ENCODE results near the gene PLAAT4. TPM values are rescaled to one million over a fixed set of nuclear protein-coding genes. Genes with fewer than 3 reads are reported as not detected.
"Not testable (repeated sequence)": the region's sequence is repeated elsewhere in the genome, so short reads cannot be mapped to it uniquely, and the experiment has no call there.

Gene PLAAT4
- total and polyA plus RNA-seq, 4 experiments from 2014 or later = 152 to 416 (median 277) TPM

DNA sequence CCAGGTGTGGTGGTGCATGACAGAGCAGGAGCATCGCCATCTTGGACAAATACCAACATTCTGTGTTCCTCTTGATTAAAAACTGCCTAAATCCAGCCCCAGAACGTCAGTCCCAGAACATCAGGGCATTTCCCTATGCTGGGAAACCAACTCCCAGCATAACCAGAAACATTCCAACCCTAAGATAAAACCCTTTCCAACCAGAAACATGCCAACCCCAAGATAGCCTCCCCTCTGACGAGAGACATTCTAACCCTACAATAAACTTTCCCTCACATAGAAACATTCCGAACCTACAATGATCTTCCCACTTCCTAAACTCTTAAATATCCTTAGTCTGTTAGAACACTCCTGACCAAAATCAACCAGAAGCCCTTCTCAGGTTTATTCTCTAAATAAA, 11.6 kb downstream of the PLAAT4 start:
- no peaks in the 10 kb centered on the region for H3K9me3 Mint-ChIP-seq
- Histone ChIP-seq H3K4me1 (ENCODE audit: insufficient read depth, low read length) (peaks cover 28% of the 10 kb centered on the region), H3K27ac (ENCODE audit: low read depth, low read length) (no peak overlapping the region), H3K9me3 (ENCODE audit: control insufficient read depth in 1 of 2, low read length in 2 of 2) (no peaks in the 10 kb centered on the region), H3K36me3 (ENCODE audit: insufficient read depth, low read length) (peaks cover 35% of the 10 kb centered on the region), H3K4me3 (ENCODE audit: low read length in 2 of 2) (no peak overlapping the region), H3K27me3 (ENCODE audit: insufficient read depth, low read length) (no peaks in the 10 kb centered on the region)
- H3K27me3 Mint-ChIP-seq = no peaks in the 10 kb centered on the region
- ChIA-PET CTCF (ENCODE audit: partially characterized antibody) (interaction anchor here (1.0 kb wide), 1 partner anchor 69 kb away, joined by 3 read pairs; no protein-coding TSS in a partner anchor), POLR2A (ENCODE audit: partially characterized antibody) (interaction anchor here (7.1 kb wide), 1 partner anchor 11 kb away, joined by 132 read pairs; the partner anchor contains the start of gene PLAAT4)
- H3K4me3 Mint-ChIP-seq = no peak overlapping the region
- H3K36me3 Mint-ChIP-seq = peaks cover 38 to 45% of the 10 kb centered on the region in 2 donors
- peaks cover 28 to 49% (median 39%) of the 10 kb centered on the region in 4 donors for H3K4me1 Mint-ChIP-seq
- no peak for DNase-seq
- intact Hi-C loops (cut with micrococcal nuclease) = no loop called here
- H3K27ac Mint-ChIP-seq = peak overlapping the region in 4 of 7 donors; percentile 48 to 84 (median 80)

GRCh38 chr11:63549411-63549810, 12.8 kb downstream of the PLAAT4 start:
- H3K27ac ChIP-seq (ENCODE audit: low read depth, low read length) = no peak overlapping the region
- H3K9me3 Mint-ChIP-seq = no peaks in the 10 kb centered on the region
- peak overlapping the region in 5 of 7 donors; percentile 36 to 79 (median 46) for H3K27ac Mint-ChIP-seq
- H3K4me1 ChIP-seq (ENCODE audit: insufficient read depth, low read length) = peaks cover 32% of the 10 kb centered on the region
- CTCF ChIA-PET (ENCODE audit: partially characterized antibody) = interaction anchor here (1.3 to 2.3 kb wide), 2 partner anchors 12 to 70 kb away, joined by 5 to 9 read pairs; partner anchors contain the start of gene PLAAT4
- peaks cover 22% of the 10 kb centered on the region for H3K36me3 ChIP-seq (ENCODE audit: insufficient read depth, low read length)
- H3K36me3 Mint-ChIP-seq = peaks cover 30 to 34% of the 10 kb centered on the region in 2 donors
- no peak overlapping the region for H3K4me3 ChIP-seq (ENCODE audit: low read length in 2 of 2)
- intact Hi-C loops (cut with micrococcal nuclease) = no loop called here
- no peak for DNase-seq
- H3K9me3 ChIP-seq (ENCODE audit: control insufficient read depth in 1 of 2, low read length in 2 of 2) = no peaks in the 10 kb centered on the region
- peak overlapping the region in 2 of 8 donors; percentile 4 to 50 for H3K4me3 Mint-ChIP-seq
- H3K27me3 Mint-ChIP-seq = no peaks in the 10 kb centered on the region
- H3K27me3 ChIP-seq (ENCODE audit: insufficient read depth, low read length) = no peaks in the 10 kb centered on the region
- H3K4me1 Mint-ChIP-seq = peaks cover 31 to 49% (median 39%) of the 10 kb centered on the region in 4 donors
- POLR2A ChIA-PET (ENCODE audit: partially characterized antibody) = interaction anchor here (0.8 to 7.1 kb wide), 4 partner anchors 12 to 70 kb away, joined by 3 to 132 read pairs (median 5); partner anchors contain the start of gene PLAAT4

DNA sequence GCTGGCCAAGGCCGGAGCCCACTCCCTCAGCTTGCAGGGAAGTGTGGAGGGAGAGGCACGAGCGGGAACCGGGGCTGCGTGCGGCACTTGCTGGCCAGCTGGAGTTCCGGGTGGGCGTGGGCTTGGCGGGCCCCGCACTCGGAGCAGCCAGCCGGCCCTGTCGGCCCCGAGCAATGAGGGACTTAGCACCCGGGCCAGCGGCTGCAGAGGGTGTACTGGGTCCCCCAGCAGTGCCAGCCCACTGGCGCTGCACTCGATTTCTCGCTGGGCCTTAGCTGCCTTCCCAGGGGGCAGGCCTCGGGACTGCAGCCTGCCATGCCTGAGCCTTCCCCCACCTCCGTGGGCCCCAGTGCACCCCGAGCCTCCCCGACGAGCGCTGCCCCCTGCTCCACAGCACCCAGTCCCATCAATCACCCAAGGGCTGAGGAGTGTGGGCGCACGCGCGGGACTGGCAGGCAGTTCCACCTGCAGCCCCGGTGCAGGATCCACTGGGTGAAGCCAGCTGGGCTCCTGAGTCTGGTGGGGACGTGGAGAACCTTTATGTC, 13.6 kb downstream of the PLAAT4 start:
- Histone ChIP-seq H3K4me1 (ENCODE audit: insufficient read depth, low read length) (peaks cover 38% of the 10 kb centered on the region), H3K36me3 (ENCODE audit: insufficient read depth, low read length) (peaks cover 14% of the 10 kb centered on the region)
- DNase-seq; H3K27me3 Mint-ChIP-seq; H3K27ac ChIP-seq (ENCODE audit: low read depth, low read length); H3K4me3 Mint-ChIP-seq; H3K27me3 ChIP-seq (ENCODE audit: insufficient read depth, low read length); H3K9me3 ChIP-seq (ENCODE audit: control insufficient read depth in 1 of 2, low read length in 2 of 2); H3K4me3 ChIP-seq (ENCODE audit: low read length in 2 of 2); H3K27ac Mint-ChIP-seq; intact Hi-C loops (cut with micrococcal nuclease); H3K9me3 Mint-ChIP-seq: not testable (repeated sequence)
- H3K4me1 Mint-ChIP-seq = peaks cover 35 to 50% (median 43%) of the 10 kb centered on the region in 4 donors
- ChIA-PET POLR2A (ENCODE audit: partially characterized antibody) (interaction anchor here (1.2 to 7.1 kb wide), 7 partner anchors 13 to 63 kb away, joined by 3 to 132 read pairs (median 9); partner anchors contain the start of genes PLAAT3 and PLAAT4), CTCF (ENCODE audit: partially characterized antibody) (interaction anchor here (2.3 to 3.7 kb wide), 2 partner anchors 13 to 70 kb away, joined by 9 to 23 read pairs; partner anchors contain the start of gene PLAAT4)
- H3K36me3 Mint-ChIP-seq = peaks cover 24 to 26% of the 10 kb centered on the region in 2 donors

- peak overlapping the region; percentile 48 to 89 (median 82) for H3K4me3 Mint-ChIP-seq
- H3K27me3 Mint-ChIP-seq = no peaks in the 10 kb centered on the region
- peaks cover 15 to 16% of the 10 kb centered on the region in 2 donors for H3K36me3 Mint-ChIP-seq
- H3K4me1 ChIP-seq (ENCODE audit: insufficient read depth, low read length) = peaks cover 38% of the 10 kb centered on the region
- H3K4me1 Mint-ChIP-seq = peaks cover 39 to 56% (median 44%) of the 10 kb centered on the region in 4 donors
- H3K27ac Mint-ChIP-seq = peak overlapping the region; percentile 76 to 93 (median 88)
- ChIA-PET CTCF (ENCODE audit: partially characterized antibody) (interaction anchor here (1.0 to 3.7 kb wide), 6 partner anchors 12 to 71 kb away, joined by 3 to 23 read pairs (median 4); partner anchors contain the start of genes PLAAT2 and PLAAT4), POLR2A (ENCODE audit: partially characterized antibody) (interaction anchor here (0.6 to 7.1 kb wide), 16 partner anchors 10 to 1758 kb away, joined by 3 to 132 read pairs (median 4); partner anchors contain the start of genes FEN1, PLAAT2, PLAAT3 and PLAAT4)
- H3K36me3 ChIP-seq (ENCODE audit: insufficient read depth, low read length) = peaks cover 4% of the 10 kb centered on the region
- intact Hi-C loops (cut with micrococcal nuclease) = no loop called here
- no peaks in the 10 kb centered on the region for H3K27me3 ChIP-seq (ENCODE audit: insufficient read depth, low read length)
- H3K27ac ChIP-seq (ENCODE audit: low read depth, low read length) = no peak overlapping the region
- no peak for DNase-seq
- H3K9me3 ChIP-seq (ENCODE audit: control insufficient read depth in 1 of 2, low read length in 2 of 2) = no peaks in the 10 kb centered on the region
- peak overlapping the region in 1 of 2 donors; percentile 27 for H3K4me3 ChIP-seq (ENCODE audit: low read length in 2 of 2)
- no peaks in the 10 kb centered on the region for H3K9me3 Mint-ChIP-seq
Observed at GRCh38 chr11:63551091-63551888, 14.7 kb downstream of the PLAAT4 start.

- Histone ChIP-seq H3K4me1 (ENCODE audit: insufficient read depth, low read length) (peaks cover 38% of the 10 kb centered on the region), H3K4me3 (ENCODE audit: low read length in 2 of 2) (peak overlapping the region in 1 of 2 donors; percentile 27), H3K27ac (ENCODE audit: low read depth, low read length) (no peak overlapping the region), H3K27me3 (ENCODE audit: insufficient read depth, low read length) (no peaks in the 10 kb centered on the region), H3K36me3 (ENCODE audit: insufficient read depth, low read length) (no peaks in the 10 kb centered on the region), H3K9me3 (ENCODE audit: control insufficient read depth in 1 of 2, low read length in 2 of 2) (no peaks in the 10 kb centered on the region)
- no peak for DNase-seq
- intact Hi-C loops (cut with micrococcal nuclease) = loop anchor here (2.0 kb wide), 1 partner anchor 15 kb away; the partner anchor contains the start of gene PLAAT4
- Mint-ChIP-seq H3K4me1 (peaks cover 37 to 56% (median 45%) of the 10 kb centered on the region in 4 donors), H3K4me3 (peak overlapping the region in 6 of 8 donors; percentile 77 to 89 (median 84)), H3K9me3 (no peaks in the 10 kb centered on the region), H3K36me3 (peaks cover 9 to 10% of the 10 kb centered on the region in 2 donors), H3K27ac (peak overlapping the region in 4 of 7 donors; percentile 66 to 93 (median 84)), H3K27me3 (no peaks in the 10 kb centered on the region)
- ChIA-PET POLR2A (ENCODE audit: partially characterized antibody) (interaction anchor here (0.6 to 7.1 kb wide), 14 partner anchors 9 to 1759 kb away, joined by 3 to 132 read pairs (median 7); partner anchors contain the start of genes FEN1, PLAAT2 and PLAAT4), CTCF (ENCODE audit: partially characterized antibody) (interaction anchor here (1.0 to 3.7 kb wide), 6 partner anchors 12 to 72 kb away, joined by 3 to 23 read pairs (median 4); partner anchors contain the start of genes PLAAT2 and PLAAT4)
Observed at GRCh38 chr11:63551889-63552266, 15.3 kb downstream of the PLAAT4 start.

DNA sequence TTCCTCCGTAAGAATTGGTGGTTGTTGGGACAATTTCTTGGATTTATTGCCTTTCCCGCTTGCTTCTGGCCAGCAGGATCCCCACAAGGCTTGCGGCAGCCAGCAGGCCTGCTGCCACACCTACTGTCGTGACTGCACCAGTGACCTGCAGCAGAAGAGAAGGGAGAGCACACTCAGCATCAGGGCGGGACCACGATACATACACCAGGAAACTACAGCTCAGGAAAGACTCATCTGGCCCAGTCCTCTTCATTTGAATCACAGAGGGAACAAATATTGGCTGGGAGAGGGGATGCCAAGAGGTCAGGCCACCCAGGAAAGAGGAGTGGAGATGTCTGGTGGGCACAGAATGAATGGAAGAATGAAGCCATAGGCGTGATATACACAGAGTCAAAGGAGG, 16.3 kb downstream of the PLAAT4 start:
- no peak for DNase-seq
- Histone ChIP-seq H3K4me1 (ENCODE audit: insufficient read depth, low read length) (peaks cover 38% of the 10 kb centered on the region), H3K9me3 (ENCODE audit: control insufficient read depth in 1 of 2, low read length in 2 of 2) (no peaks in the 10 kb centered on the region), H3K4me3 (ENCODE audit: low read length in 2 of 2) (no peak overlapping the region), H3K27ac (ENCODE audit: low read depth, low read length) (peak overlapping the region; percentile 62), H3K27me3 (ENCODE audit: insufficient read depth, low read length) (no peaks in the 10 kb centered on the region), H3K36me3 (ENCODE audit: insufficient read depth, low read length) (no peaks in the 10 kb centered on the region)
- Mint-ChIP-seq H3K27me3 (no peaks in the 10 kb centered on the region), H3K27ac (peak overlapping the region; percentile 84 to 98 (median 95)), H3K4me3 (peak overlapping the region in 7 of 8 donors; percentile 29 to 90 (median 65)), H3K9me3 (no peaks in the 10 kb centered on the region), H3K4me1 (peaks cover 37 to 56% (median 45%) of the 10 kb centered on the region in 4 donors), H3K36me3 (peaks cover 2 to 5% of the 10 kb centered on the region in 2 donors)
- CTCF ChIA-PET (ENCODE audit: partially characterized antibody) = interaction anchor here (1.3 to 3.7 kb wide), 5 partner anchors 10 to 74 kb away, joined by 3 to 23 read pairs (median 7); partner anchors contain the start of genes PLAAT2 and PLAAT4
- POLR2A ChIA-PET (ENCODE audit: partially characterized antibody) = interaction anchor here (0.6 to 7.1 kb wide), 9 partner anchors 8 to 126 kb away, joined by 3 to 132 read pairs (median 13); partner anchors contain the start of gene PLAAT4
- intact Hi-C loops (cut with micrococcal nuclease) = loop anchor here (2.0 kb wide), 1 partner anchor 16 kb away; the partner anchor contains the start of gene PLAAT4
